GM19351 (cell line): ENCODE results near the gene KLF11.
"Not testable (repeated sequence)": the region's sequence is repeated elsewhere in the genome, so short reads cannot be mapped to it uniquely, and the experiment has no call there.

Experiments used
- ATAC-seq: cut with Tn5 transposase; IDR thresholded peaks from one replicate; pipeline ENCODE4 v1.9.1; 2021; ENCODE audit warnings: mild to moderate bottlenecking, moderate library complexity; ENCODE audit not compliant: unreplicated experiment

KLF11 gene

GRCh38 chr2:10022966-10023662, 20.2 kb upstream of the KLF11 start:
- ATAC-seq = no peak

GRCh38 chr2:10026940-10027569, 16.3 kb upstream of the KLF11 start:
- ATAC-seq = no peak

DNA sequence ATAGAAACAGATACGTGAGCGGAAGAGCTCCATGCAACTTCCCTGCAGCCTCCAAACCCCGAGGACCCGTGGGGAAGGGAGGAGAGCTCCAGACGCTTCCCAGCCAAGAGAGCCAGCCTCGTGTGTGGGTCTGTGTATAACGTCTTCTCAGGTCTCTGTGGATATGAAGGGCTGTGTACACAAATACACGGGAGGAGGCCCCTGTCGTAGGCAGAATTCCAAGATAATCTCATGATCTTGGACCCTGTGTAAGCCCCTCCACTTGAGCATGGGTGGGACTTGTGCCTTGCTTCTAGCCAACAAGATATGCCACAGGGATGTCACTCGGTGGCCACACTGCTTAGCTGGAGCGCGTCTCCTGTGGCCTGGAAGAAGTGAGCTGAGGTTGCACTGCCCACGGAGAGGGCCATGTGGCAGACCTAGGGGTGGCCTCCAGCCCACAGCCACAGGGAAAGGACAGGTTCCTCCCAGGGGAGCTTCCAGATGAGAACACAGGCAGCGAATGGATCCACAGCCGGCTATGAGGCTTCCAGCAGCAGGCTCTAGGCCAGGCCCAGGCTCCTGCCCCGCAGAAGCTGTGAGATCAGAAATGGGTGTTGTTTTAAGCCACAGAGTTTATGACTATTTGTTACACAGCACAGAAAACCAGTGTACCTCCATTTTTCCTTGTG, 15.6 kb upstream of the KLF11 start:
- no peak for ATAC-seq

DNA sequence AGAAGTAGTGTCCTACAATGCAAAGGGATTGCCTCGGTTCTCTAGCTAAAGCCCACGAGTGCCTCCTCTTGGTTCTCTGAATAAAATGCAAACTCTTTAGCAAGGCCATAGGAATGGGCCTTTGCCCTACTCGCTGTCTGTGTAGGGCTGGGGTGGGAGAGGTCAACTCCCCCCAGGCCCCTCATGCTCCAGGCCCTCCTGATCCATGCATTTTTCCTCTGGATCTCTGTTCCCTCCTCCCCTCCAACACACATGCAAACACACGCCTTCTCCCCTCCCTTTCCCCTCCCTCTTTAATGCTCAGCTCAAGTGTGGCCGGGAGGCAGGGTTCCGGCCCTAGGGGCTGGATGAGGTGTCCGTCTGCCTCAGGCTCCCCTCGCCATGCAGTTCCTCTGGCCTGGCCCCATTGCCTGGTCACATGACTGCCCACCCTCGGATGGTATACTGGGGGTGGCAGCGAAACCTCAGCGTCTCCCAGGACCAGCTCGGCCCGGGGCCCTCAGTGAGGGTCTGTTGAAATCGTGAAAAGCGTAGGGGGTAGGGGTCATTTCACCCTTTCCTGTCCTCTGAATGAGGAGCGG, 14.9 kb upstream of the KLF11 start:
- no peak for ATAC-seq

DNA sequence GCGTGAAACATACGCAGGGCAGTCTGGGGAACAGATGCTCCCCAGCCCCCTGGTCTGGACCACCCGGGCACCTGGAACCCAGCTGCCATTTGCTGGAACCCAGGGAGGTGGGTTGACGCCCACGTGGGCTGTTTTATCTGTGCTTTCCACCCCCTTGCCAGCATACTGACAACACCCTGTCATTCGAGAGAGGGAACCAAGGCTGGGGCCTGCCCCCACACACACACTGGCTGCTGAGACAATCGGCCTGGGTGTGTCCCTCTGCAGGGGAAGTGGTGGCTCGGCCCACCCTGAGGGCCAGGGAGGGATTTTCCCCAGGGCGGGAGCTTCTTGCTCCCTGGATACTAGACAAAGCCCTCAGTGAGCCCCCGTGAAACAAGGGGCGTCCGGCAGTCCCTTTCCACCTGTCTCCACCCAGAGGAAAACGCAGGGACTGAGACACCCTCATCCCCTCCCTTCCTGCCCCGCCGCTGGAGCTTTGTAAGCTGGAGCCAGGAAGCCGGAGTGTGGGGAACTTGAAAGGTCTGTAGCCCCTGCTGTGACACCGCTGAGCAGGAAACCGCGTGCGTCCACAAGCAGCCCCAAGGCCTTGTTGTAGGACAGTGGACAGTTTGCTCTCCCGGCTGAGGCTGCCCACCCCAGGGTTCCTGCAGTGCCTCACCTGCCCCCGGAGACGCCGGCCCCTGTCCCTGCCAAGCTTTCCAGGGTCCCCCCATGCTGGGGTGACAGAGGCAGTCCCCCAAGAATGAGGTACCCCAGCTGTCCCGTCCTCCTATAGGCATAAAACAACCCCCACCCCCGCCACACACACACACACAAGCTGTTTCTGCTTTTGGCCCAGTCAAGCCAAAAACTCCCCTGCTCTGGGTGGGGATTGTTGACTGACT, 14.1 kb upstream of the KLF11 start:
- no peak for ATAC-seq

- ATAC-seq = no peak
These were observed 13.5 kb upstream of the KLF11 start for GRCh38 chr2:10029875-10030223.

DNA sequence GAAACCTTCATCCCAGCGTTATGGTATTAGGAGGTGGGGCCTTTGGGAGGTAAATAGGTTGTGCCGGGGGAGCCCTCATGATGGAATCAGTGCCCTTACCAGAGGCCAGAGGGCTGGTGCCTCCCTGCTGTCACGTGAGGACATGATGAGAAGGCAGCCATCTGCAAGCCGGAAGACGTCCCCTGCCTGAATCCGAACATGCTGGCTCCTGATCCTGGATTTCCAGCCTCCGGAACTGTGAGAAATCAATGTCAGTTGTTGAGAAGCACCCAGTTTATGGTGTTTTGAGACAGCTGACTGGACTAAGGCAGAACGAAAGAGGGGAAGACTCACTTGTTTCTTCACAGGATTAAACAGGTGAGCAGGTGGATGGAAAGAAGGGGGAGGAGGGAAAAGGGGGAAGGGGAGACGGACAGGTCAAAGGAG, 13.0 kb upstream of the KLF11 start:
- no peak for ATAC-seq

- ATAC-seq = not testable (repeated sequence)
These were observed 12.6 kb upstream of the KLF11 start for GRCh38 chr2:10030798-10031197.

GRCh38 chr2:10031886-10032745, 11.2 kb upstream of the KLF11 start:
- no peak for ATAC-seq

- no peak for ATAC-seq
These were observed 10.6 kb upstream of the KLF11 start for GRCh38 chr2:10032746-10033105.

GRCh38 chr2:10033251-10034006, 9.9 kb upstream of the KLF11 start:
- no peak for ATAC-seq

- no peak for ATAC-seq
These were observed 8.9 kb upstream of the KLF11 start for GRCh38 chr2:10034333-10035052.

GRCh38 chr2:10035053-10035422, 8.3 kb upstream of the KLF11 start:
- no peak for ATAC-seq

DNA sequence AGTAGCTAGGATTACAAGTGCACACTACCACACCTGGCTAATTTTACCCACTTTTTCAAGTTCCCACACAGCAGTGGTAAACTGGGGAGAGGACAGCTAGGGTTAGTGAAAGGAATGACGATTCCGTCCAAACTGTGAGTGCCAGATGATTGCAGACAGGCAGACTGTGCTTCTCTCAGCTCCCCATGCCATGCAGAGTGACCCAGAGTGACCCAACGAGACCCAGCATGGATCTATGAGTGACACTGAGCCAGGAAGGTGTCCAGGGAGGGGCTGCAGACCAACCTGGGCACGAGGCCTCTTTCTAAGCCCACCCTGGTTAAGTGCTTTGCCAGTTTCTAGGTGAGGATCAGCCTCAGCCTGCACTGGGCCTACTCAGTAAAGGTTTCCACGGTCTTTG, 7.7 kb upstream of the KLF11 start:
- no peak for ATAC-seq

- no peak for ATAC-seq
These were observed 7.1 kb upstream of the KLF11 start for GRCh38 chr2:10036095-10036884.

DNA sequence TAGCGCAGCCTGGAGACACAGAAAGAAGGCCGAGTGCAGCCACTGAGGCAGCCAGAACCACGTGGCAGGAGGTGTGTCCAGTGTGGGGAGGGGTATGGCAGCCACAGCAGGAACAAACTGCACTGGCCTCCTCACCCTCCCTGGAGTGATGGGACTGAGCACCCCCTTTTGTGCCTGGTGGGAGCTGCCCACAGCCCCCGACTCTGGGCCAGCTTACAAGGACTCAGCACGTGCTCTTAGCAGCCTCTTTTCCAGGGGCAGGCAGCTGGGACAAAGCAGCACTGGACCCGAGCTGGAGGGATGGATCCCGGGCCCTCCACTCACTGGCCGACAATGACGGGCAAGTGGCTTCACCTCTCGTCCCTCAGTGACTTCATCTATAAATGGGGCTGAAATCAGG, 5.2 kb upstream of the KLF11 start:
- no peak for ATAC-seq

- ATAC-seq = no peak
These were observed 4.6 kb upstream of the KLF11 start for GRCh38 chr2:10038716-10039115.
